K562 (cell line): Measurements from ENCODE around the gene TMC8. TPM values are rescaled to one million over a fixed set of nuclear protein-coding genes. Genes with fewer than 3 reads are reported as not detected.
A peak's percentile ranks its signal among the peaks of the same experiment; 100 is the strongest.

Source experiments
- ATAC-seq: fragments of 200-7000 bp; cut with Tn5 transposase; 3 replicates; pipeline ENCODE4 v1.9.1; 2020; ENCODE audit warnings: moderate library complexity
- BruUV-seq: library from RNA; stranded (reverse); fragments of 400-500 nt; replicated peaks from 2 replicates; lab custom pipeline; 2021; lab: Mats Ljungman, UMichigan
- CTCF ChIA-PET: fragments of 300-600 bp; formaldehyde crosslinking; extraction: SDS; loops from one replicate; lab custom pipeline; 2021; ENCODE audit warnings: low intra/inter-chr PET ratio; lab: Yijun Ruan, JAX
- POLR2A ChIA-PET: fragments of 300-600, 350-650 bp; sonication (Branson Sonifier 250); formaldehyde crosslinking; extraction: SDS; loops from one replicate; lab custom pipeline; 2021; ENCODE audit warnings: antibody characterized with exemption, inconsistent platforms; lab: Yijun Ruan, JAX
- DNase-seq, 4 experiments: peaks; one replicate each; pipeline versions ENCODE4 v3.0.0 to v3.0.0-alpha.2; 2011 to 2018; ENCODE audit warnings: low spot score in 3 of 4, mixed read lengths in 3 of 4; ENCODE audit errors: extremely low read depth in 1 of 4
- FAIRE-seq: peaks from 2 replicates; lab custom pipeline; 2011; peaks lifted over from hg19 to GRCh38; lab: Jason Lieb, UNC
- H2AFZ ChIP-seq: 2 replicates; pipeline ENCODE4 v1.6.0; 2011; ENCODE audit warnings: low read depth, low read length, control low read depth, inconsistent platforms
- H3K27ac ChIP-seq: fragments of 200-600 bp; 3 replicates; pipeline ENCODE4 v1.8.0; 2011; ENCODE audit warnings: low read depth, mild to moderate bottlenecking, control low read depth, inconsistent platforms, low read length, moderate library complexity, mixed read lengths; ENCODE audit errors: extremely low read depth
- H3K27me3 ChIP-seq, 2 experiments: fragments of 300-600 bp in 1 of 2; 2 replicates in 1 of 2; 3 replicates in 1 of 2; pipeline versions ENCODE4 v1.6.0 to v1.8.0; 2011; ENCODE audit warnings: inconsistent platforms in 2 of 2, low read length in 2 of 2, mild to moderate bottlenecking in 1 of 2, mixed read lengths in 1 of 2, moderate library complexity in 1 of 2; ENCODE audit not compliant: control insufficient read depth in 2 of 2, insufficient read depth in 2 of 2
- H3K36me3 ChIP-seq: fragments of 300-600 bp; 3 replicates; pipeline ENCODE4 v1.8.0; 2011; ENCODE audit warnings: mild to moderate bottlenecking, low read length, inconsistent platforms; ENCODE audit not compliant: control insufficient read depth, insufficient read depth
- H3K4me1 ChIP-seq, 2 experiments: fragments of 200-600 bp in 1 of 2; replicated peaks in 1 of 2; 2 replicates in 1 of 2; 3 replicates in 1 of 2; pipeline versions ENCODE4 v1.5.1 to v1.8.0; 2011; ENCODE audit warnings: inconsistent platforms in 2 of 2, low read length in 2 of 2, mild to moderate bottlenecking in 1 of 2, mixed read lengths in 1 of 2, moderate library complexity in 1 of 2; ENCODE audit not compliant: control insufficient read depth in 2 of 2, insufficient read depth in 2 of 2
- H3K4me2 ChIP-seq: 2 replicates; pipeline ENCODE4 v1.6.1; 2011; ENCODE audit warnings: low read length, control low read depth, inconsistent platforms, mixed read lengths; ENCODE audit not compliant: insufficient read depth
- H3K4me3 ChIP-seq: fragments of 200-600 bp; sonication (generic), shearing (Covaris generic); 2 replicates; pipeline ENCODE4 v1.5.1; 2016; ENCODE audit warnings: control low read depth, inconsistent platforms
- H3K79me2 ChIP-seq: fragments of 200-600 bp; 3 replicates; pipeline ENCODE4 v1.8.0; 2011; ENCODE audit warnings: low read length, inconsistent platforms; ENCODE audit not compliant: control insufficient read depth, insufficient read depth
- H3K9ac ChIP-seq, 2 experiments: 2 replicates each; pipeline versions ENCODE4 v1.6.0 to v1.6.1; 2011; ENCODE audit warnings: low read depth in 2 of 2, low read length in 2 of 2, control low read depth in 1 of 2, inconsistent platforms in 1 of 2, mild to moderate bottlenecking in 1 of 2, mixed read lengths in 1 of 2; ENCODE audit not compliant: insufficient read depth in 1 of 2
- H3K9me1 ChIP-seq: one replicate; pipeline ENCODE4 v1.6.0; 2011; ENCODE audit warnings: inconsistent platforms, mild to moderate bottlenecking, low read length, moderate library complexity; ENCODE audit not compliant: control insufficient read depth, insufficient read depth
- H3K9me3 ChIP-seq: replicated peaks from 2 replicates; pipeline ENCODE4 v1.5.1; 2011; ENCODE audit warnings: low read depth, low read length, inconsistent platforms; ENCODE audit not compliant: control insufficient read depth, insufficient read depth
- H4K20me1 ChIP-seq: replicated peaks from 2 replicates; pipeline ENCODE4 v1.6.1; 2011; ENCODE audit warnings: low read length, inconsistent platforms, mixed read lengths; ENCODE audit not compliant: control insufficient read depth, insufficient read depth
- CREBBP ChIP-seq: IDR thresholded peaks from one replicate; pipeline ENCODE4 v1.6.1; 2012; ENCODE audit warnings: low read depth, mild to moderate bottlenecking, control low read depth, inconsistent platforms, low read length
- NR1H2 ChIP-seq: sonication (generic); formaldehyde crosslinking; IDR thresholded peaks from 2 replicates; pipeline ENCODE4 v1.4.0; 2020; ENCODE audit warnings: mild to moderate bottlenecking, missing genetic modification reagents
- RBFOX2 ChIP-seq: fragments of 200-400 bp; formaldehyde crosslinking; IDR thresholded peaks from 2 replicates; pipeline ENCODE4 v1.6.1; 2017; ENCODE audit warnings: low read depth, mild to moderate bottlenecking, low read length, moderate library complexity
- ZNF609 ChIP-seq: sonication (generic); formaldehyde crosslinking; IDR thresholded peaks from 2 replicates; pipeline ENCODE4 v1.8.1; 2023; ENCODE audit warnings: missing genetic modification reagents, mild to moderate bottlenecking, borderline replicate concordance
- WGBS: fragments of 100-300 bp; shearing (Covaris generic); methylation state at CpG from one replicate; pipeline ENCODE4 v1.1.6; 2016; ENCODE audit warnings: low coverage, mixed read lengths; ENCODE audit not compliant: insufficient coverage; ENCODE audit errors: missing lambda C conversion rate; 5-methylcytosine and 5-hydroxymethylcytosine counted together
- in situ Hi-C: fragments of 300-500 bp; cut with MboI; formaldehyde crosslinking; loops from 4 replicates; pipeline ENCODE4 v1.15.0; 2018; ENCODE audit warnings: inconsistent platforms, mixed read lengths
- intact Hi-C: fragments of 100-400 bp; cut with micrococcal nuclease; formaldehyde crosslinking; loops from 2 replicates; pipeline ENCODE4 v1.14.2; 2022
- polyA plus RNA-seq, 8 experiments: library from polyadenylated mRNA; depleted of rRNA in 4 of 8; stranded (reverse) in 5 of 8; unstranded in 3 of 8; fragments of >200 nt; fragmentation: Nextera tagmentation in 2 of 8; fragmentation: Illumina TruSeq in 1 of 8; extraction: Ambion mirVana in 2 of 8; extraction: Trizol in 1 of 8; gene quantifications; 2 replicates each; pipeline versions ENCODE4 v1.2.1 to v1.2.3, GENCODE V29; 2011 to 2014; ENCODE audit warnings: inconsistent platforms in 1 of 8, missing spikeins in 1 of 8
- total RNA-seq, 7 experiments: library from RNA; depleted of rRNA in 6 of 7; stranded (reverse); fragments of >200 nt in 6 of 7; fragmentation: Illumina TruSeq in 2 of 7; extraction: Trizol in 2 of 7; gene quantifications; 2 replicates each; pipeline versions ENCODE4 v1.2.1 to v1.2.3, GENCODE V29; 2011 to 2021; ENCODE audit warnings: low replicate concordance in 1 of 7

TMC8 gene
- total and polyA plus RNA-seq, 9 of the 15 experiments (the other 6 are each of a cell fraction or from before 2014, with no cell fraction given), result 0.13 to 10.9 (median 2.8) TPM

GRCh38 chr17:78125138-78125913 lies 5.2 kb upstream of the TMC8 start:
- no peak for DNase-seq
- ChIA-PET CTCF (no interaction called here), POLR2A (interaction anchor here (0.8 kb wide), 1 partner anchor 11 kb away, joined by 3 read pairs; no protein-coding TSS in a partner anchor)
- no peak for ATAC-seq
- in situ Hi-C loops, result no loop called here
- Histone ChIP-seq H3K36me3 (peaks cover 68% of the 10 kb centered on the region), H3K27me3 (no peaks in the 10 kb centered on the region), H2AFZ (no peak overlapping the region), H3K4me3 (no peak overlapping the region), H3K27ac (no peak overlapping the region; the same call in 2 of the 3 replicates), H3K9ac (peak overlapping the region; percentile 82 to 95; a peak in 3 of 4 replicates), H4K20me1 (no peaks in the 10 kb centered on the region; the same call in 1 of the 2 replicates), H3K9me3 (no peaks in the 10 kb centered on the region), H3K79me2 (peaks cover 80% of the 10 kb centered on the region), H3K9me1 (no peaks in the 10 kb centered on the region), H3K4me2 (no peak overlapping the region), H3K4me1 (peaks cover 22 to 85% of the 10 kb centered on the region in 2 experiments)
- no TSS peak for BruUV-seq
- 96% methylated on average over 25 of the region's 39 CpGs for WGBS
- TF ChIP-seq ZNF609 (CRISPR knock-in tag) (0 out of 2 replicates have a peak, but pooled peaks have one; percentile 48), NR1H2 (CRISPR knock-in tag) (no peak), RBFOX2 (peak; percentile 54), CREBBP (no peak)
- intact Hi-C loops, result loop anchor here (5.0 kb wide), 1 partner anchor 42 kb away; the partner anchor contains the start of gene SYNGR2
- FAIRE-seq, result no peak
